Stimulated activated naive B cell treated with anti-CD40 and anti-IgM and Interleukin-4, amounts not matched to agents 10 μg/mL and 1 μg/mL and 100 μg/mL, for 72 hours (primary cell): Measurements from ENCODE around the gene ZCCHC14.

Experiments
- ATAC-seq, 2 donors: fragments of 150-1000 bp; cut with Tn5 transposase; replicated peaks; 2 replicates each; pipeline ENCODE4 v1.10.0; 2021; ENCODE audit warnings: moderate library complexity in 1 of 2
- DNase-seq: peaks from one replicate; pipeline ENCODE4 v3.0.0; 2021
- H3K27ac Mint-ChIP-seq: one replicate; pipeline ENCODE4 v1.8.0; 2022; ENCODE audit warnings: mild to moderate bottlenecking, mixed read lengths
- H3K27me3 Mint-ChIP-seq, 2 donors: one replicate each; pipeline ENCODE4 v1.8.0; 2022; ENCODE audit warnings: mixed read lengths in 2 of 2
- H3K36me3 Mint-ChIP-seq, 2 donors: one replicate each; pipeline ENCODE4 v1.8.0; 2022; ENCODE audit warnings: mixed read lengths in 2 of 2, mild to moderate bottlenecking in 1 of 2
- H3K4me1 Mint-ChIP-seq, 2 donors: one replicate each; pipeline ENCODE4 v1.8.0; 2022; ENCODE audit warnings: mixed read lengths in 2 of 2, mild to moderate bottlenecking in 1 of 2
- H3K4me3 Mint-ChIP-seq, 2 donors: one replicate each; pipeline ENCODE4 v1.8.0; 2022; ENCODE audit warnings: mild to moderate bottlenecking in 2 of 2, mixed read lengths in 2 of 2, moderate library complexity in 1 of 2
- H3K9me3 Mint-ChIP-seq, 2 donors: one replicate each; pipeline ENCODE4 v1.8.0; 2022; ENCODE audit warnings: mixed read lengths in 2 of 2, mild to moderate bottlenecking in 1 of 2

Gene ZCCHC14

DNA sequence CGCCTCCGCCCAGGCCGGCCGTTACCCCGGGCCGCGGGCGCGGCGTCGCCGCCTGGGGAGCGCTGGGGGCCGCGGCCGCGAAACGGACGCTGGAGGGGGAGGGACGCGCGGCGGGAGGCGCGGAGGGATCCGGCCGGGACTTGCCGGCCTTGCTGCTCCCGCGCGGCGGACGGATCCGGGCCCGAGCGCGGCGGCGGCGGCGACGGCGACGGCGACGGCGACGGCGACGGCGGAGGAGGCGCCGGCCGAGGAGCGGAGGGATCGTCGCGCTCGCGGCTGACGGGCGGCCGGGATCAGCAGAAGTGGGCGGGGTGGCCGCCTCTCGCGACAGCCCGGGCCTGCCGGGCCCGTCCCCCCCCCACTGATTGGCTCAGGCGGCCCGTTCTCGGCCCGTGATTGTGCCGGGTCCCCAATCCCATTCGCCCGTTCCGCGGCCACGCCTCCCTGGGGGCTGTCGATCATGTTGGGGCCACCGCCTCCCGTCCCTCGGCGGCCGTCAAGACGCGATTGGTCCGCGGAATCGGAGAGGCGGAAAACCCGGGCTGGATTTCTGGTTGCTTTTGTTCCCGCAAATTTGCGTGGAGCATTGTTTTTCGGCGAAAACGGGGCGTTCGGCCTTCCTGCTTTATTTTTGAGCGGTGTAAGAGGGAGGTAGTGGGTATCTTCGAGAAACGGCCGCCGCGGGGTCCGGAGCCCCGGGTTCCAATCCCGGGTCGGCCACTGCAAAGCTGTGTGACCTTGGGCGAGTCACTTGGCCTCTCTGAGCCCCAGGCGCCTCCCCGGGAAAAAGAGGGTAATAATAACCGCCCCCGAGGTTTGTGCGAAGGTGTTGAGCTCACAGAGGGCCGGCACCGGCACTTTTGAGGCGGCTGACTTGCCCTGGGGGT, at the start of gene ZCCHC14:
Gene ZCCHC14, minus strand, starts transcription at position 304 of the 887 bp plus-strand sequence. CDS start 786 bp downstream, outside the sequence.
- H3K27me3 Mint-ChIP-seq: peaks cover 50 to 61% of the 10 kb centered on the region in 2 donors
- no peaks in the 10 kb centered on the region for H3K9me3 Mint-ChIP-seq
- peaks cover 5 to 6% of the 10 kb centered on the region in 2 donors for H3K36me3 Mint-ChIP-seq
- DNase-seq (peak; percentile 92), ATAC-seq (peak; percentile 88 to 92)
- H3K4me3 Mint-ChIP-seq: peak within 1 kb of the TSS; percentile 83 to 84
- peak within 1 kb of the TSS; percentile 84 for H3K27ac Mint-ChIP-seq
- H3K4me1 Mint-ChIP-seq: peaks cover 36 to 60% of the 10 kb centered on the region in 2 donors

- peaks cover 0 to 3% of the 10 kb centered on the region in 2 donors for H3K4me1 Mint-ChIP-seq
- ATAC-seq (no peak), DNase-seq (no peak)
- no peak overlapping the region for H3K27ac Mint-ChIP-seq
- peaks cover 0 to 9% of the 10 kb centered on the region in 2 donors for H3K36me3 Mint-ChIP-seq
- H3K4me3 Mint-ChIP-seq: no peak overlapping the region
- H3K27me3 Mint-ChIP-seq: peaks cover 38 to 60% of the 10 kb centered on the region in 2 donors
- H3K9me3 Mint-ChIP-seq: peaks cover 3 to 11% of the 10 kb centered on the region in 2 donors
Observed at GRCh38 chr16:87541872-87542234, 49.0 kb upstream of the ZCCHC14 start.

DNA sequence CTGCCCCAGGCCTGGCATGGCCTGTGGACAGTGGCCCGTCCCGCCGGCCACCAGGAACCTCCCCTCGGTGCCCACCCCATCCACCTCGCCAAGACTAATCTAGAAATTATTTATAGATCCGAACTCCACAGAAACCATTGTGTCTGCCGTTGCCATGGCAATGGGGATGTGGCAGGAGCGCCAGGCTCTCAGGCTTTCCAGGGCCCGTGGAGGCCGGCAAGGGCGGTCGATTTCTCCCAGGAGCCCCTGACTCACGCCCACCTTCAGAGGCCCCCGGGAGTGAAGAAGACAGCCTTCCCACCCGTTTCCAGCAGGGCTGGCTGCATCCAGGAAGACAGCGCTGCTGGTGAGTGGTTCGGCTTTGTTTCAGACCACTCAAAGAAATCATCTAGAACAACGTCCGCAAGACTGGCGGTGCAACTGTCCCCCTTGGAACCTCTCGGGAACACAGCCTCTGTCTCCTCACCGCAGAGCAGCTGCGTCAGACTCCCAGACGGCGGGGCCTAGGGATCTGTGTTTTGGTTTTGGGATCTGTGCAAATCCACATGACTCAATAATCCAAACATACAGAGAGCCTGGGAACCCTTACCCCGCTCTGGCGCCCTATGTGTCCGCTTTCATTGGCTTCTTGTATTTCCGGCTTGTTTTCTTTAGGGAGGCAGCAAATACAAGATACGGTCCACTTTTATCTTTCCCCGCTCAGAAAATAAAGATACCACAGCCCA, 48.5 kb upstream of the ZCCHC14 start:
- ATAC-seq (no peak), DNase-seq (no peak)
- peaks cover 0 to 3% of the 10 kb centered on the region in 2 donors for H3K4me1 Mint-ChIP-seq
- no peak overlapping the region for H3K27ac Mint-ChIP-seq
- H3K4me3 Mint-ChIP-seq: no peak overlapping the region
- H3K9me3 Mint-ChIP-seq: peaks cover 5 to 12% of the 10 kb centered on the region in 2 donors
- peaks cover 38 to 59% of the 10 kb centered on the region in 2 donors for H3K27me3 Mint-ChIP-seq
- H3K36me3 Mint-ChIP-seq: peaks cover 0 to 6% of the 10 kb centered on the region in 2 donors

DNA sequence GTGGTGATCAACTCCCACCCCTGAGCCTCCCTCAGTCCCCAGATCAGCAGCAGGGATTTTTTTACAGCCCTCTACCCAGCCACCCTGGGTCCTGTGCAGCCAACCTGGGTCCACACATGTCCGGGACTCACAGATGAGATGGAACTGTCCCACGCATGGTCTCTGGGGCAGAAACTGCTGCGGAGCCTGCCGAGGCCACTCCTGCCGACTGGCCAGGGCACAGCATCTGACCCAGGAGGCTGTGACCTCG, 48.0 kb upstream of the ZCCHC14 start:
- H3K9me3 Mint-ChIP-seq: peaks cover 5 to 12% of the 10 kb centered on the region in 2 donors
- H3K4me1 Mint-ChIP-seq: peaks cover 0 to 5% of the 10 kb centered on the region in 2 donors
- H3K27ac Mint-ChIP-seq: no peak overlapping the region
- peaks cover 38 to 59% of the 10 kb centered on the region in 2 donors for H3K27me3 Mint-ChIP-seq
- DNase-seq (no peak), ATAC-seq (no peak)
- no peak overlapping the region for H3K4me3 Mint-ChIP-seq
- H3K36me3 Mint-ChIP-seq: peaks cover 0 to 4% of the 10 kb centered on the region in 2 donors

- H3K36me3 Mint-ChIP-seq: peaks cover 0 to 4% of the 10 kb centered on the region in 2 donors
- H3K4me3 Mint-ChIP-seq: no peak overlapping the region
Observed at GRCh38 chr16:87540072-87540896, 47.5 kb upstream of the ZCCHC14 start.

GRCh38 chr16:87539113-87539512, 46.3 kb upstream of the ZCCHC14 start:
- H3K36me3 Mint-ChIP-seq: peaks cover 0 to 4% of the 10 kb centered on the region in 2 donors

More at GRCh38 chr16:87540072-87540896, 47.5 kb upstream of the ZCCHC14 start:
- ATAC-seq (no peak), DNase-seq (no peak)
- peaks cover 5 to 10% of the 10 kb centered on the region in 2 donors for H3K9me3 Mint-ChIP-seq
- peaks cover 40 to 58% of the 10 kb centered on the region in 2 donors for H3K27me3 Mint-ChIP-seq
- H3K27ac Mint-ChIP-seq: peak overlapping the region; percentile 37
- peaks cover 0 to 5% of the 10 kb centered on the region in 2 donors for H3K4me1 Mint-ChIP-seq

DNA sequence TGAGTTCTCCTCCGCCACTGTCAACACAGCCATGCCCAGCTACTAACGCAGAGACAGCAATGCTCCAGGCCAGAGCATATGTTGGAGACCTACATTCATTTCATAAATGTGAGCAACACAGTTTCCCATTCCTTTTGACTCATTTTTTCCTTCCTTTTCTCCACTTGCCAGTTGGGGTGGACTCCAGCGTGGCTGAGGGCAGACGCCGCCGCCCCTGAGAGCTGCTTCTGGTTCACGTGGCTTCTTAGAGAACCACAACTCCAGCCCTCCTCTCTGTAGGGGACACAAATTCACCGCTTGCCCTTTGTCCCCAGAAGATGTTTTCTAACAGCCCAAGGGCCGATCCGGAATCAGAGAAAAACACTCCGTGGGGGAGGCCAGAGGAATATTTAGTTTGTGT, 45.8 kb upstream of the ZCCHC14 start:
- ATAC-seq (no peak), DNase-seq (no peak)
- H3K27ac Mint-ChIP-seq: no peak overlapping the region
- peaks cover 41 to 59% of the 10 kb centered on the region in 2 donors for H3K27me3 Mint-ChIP-seq
- H3K4me3 Mint-ChIP-seq: no peak overlapping the region
- peaks cover 0 to 4% of the 10 kb centered on the region in 2 donors for H3K36me3 Mint-ChIP-seq
- H3K4me1 Mint-ChIP-seq: peaks cover 0 to 4% of the 10 kb centered on the region in 2 donors
- H3K9me3 Mint-ChIP-seq: peaks cover 5 to 11% of the 10 kb centered on the region in 2 donors

More at GRCh38 chr16:87539113-87539512, 46.3 kb upstream of the ZCCHC14 start:
- Mint-ChIP-seq H3K4me1 (peaks cover 0 to 5% of the 10 kb centered on the region in 2 donors), H3K27ac (no peak overlapping the region), H3K9me3 (peaks cover 5 to 11% of the 10 kb centered on the region in 2 donors), H3K27me3 (peaks cover 39 to 60% of the 10 kb centered on the region in 2 donors), H3K4me3 (no peak overlapping the region)
- no peak for ATAC-seq
- no peak for DNase-seq

- peaks cover 43 to 59% of the 10 kb centered on the region in 2 donors for H3K27me3 Mint-ChIP-seq
- H3K27ac Mint-ChIP-seq: no peak overlapping the region
- DNase-seq: no peak
- H3K9me3 Mint-ChIP-seq: peaks cover 5 to 12% of the 10 kb centered on the region in 2 donors
- H3K4me3 Mint-ChIP-seq: no peak overlapping the region
- H3K4me1 Mint-ChIP-seq: peaks cover 0 to 4% of the 10 kb centered on the region in 2 donors
- ATAC-seq: no peak
- H3K36me3 Mint-ChIP-seq: peaks cover 0 to 4% of the 10 kb centered on the region in 2 donors
Observed at GRCh38 chr16:87538160-87538559, 45.3 kb upstream of the ZCCHC14 start.

GRCh38 chr16:87536795-87537142, 43.9 kb upstream of the ZCCHC14 start:
- no peak for DNase-seq
- Mint-ChIP-seq H3K27ac (no peak overlapping the region), H3K9me3 (peaks cover 13 to 16% of the 10 kb centered on the region in 2 donors), H3K4me1 (peaks cover 0 to 4% of the 10 kb centered on the region in 2 donors), H3K27me3 (peaks cover 55 to 69% of the 10 kb centered on the region in 2 donors), H3K4me3 (no peak overlapping the region), H3K36me3 (peaks cover 0 to 4% of the 10 kb centered on the region in 2 donors)
- ATAC-seq: no peak

DNA sequence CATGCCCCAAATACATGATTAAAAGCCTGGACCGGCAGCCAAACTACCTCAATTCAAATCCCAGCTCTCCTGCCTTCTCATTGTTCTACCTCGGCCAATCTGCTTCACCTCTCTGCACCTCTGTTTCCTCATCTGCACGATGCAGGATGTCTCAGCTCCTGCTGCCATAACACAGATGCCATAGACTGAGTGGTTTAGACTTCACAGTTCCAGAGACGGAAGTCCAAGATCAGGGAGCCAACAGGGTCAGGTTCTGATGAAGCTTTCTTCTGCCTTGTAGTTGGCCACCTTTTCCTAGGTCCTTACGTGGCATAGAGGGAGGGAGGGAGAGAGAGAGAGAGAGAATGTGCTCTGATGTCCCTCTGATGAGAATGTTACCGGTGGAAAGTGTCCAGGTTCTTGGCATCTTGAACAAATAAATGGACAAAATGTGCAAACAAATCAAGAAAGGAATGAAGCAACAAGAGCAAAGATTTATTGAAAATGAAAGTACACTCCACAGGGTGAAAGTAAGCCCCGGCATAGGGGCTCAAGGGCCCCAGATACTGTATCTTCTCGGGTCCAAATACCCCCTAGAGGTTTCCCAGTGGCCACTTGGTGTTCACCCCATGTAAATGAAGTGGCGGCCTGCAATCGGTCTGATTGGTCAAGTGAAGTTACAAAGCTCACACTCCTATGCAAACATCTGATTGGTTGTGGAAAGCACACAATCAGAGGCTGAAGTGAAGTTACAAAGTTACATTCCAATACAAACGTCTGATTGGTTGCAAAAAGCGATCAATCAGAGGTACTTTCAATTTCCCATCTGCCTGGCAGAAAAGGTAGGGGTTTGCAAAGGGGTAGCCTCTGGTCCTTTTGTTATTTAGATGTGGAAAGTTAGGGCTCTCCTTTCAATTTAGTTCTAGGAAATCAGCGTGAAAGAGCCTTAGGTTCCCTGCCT, 43.3 kb upstream of the ZCCHC14 start:
- peaks cover 0 to 4% of the 10 kb centered on the region in 2 donors for H3K4me1 Mint-ChIP-seq
- peaks cover 59 to 75% of the 10 kb centered on the region in 2 donors for H3K27me3 Mint-ChIP-seq
- H3K36me3 Mint-ChIP-seq: peaks cover 0 to 4% of the 10 kb centered on the region in 2 donors
- H3K9me3 Mint-ChIP-seq: peaks cover 13 to 17% of the 10 kb centered on the region in 2 donors
- DNase-seq (no peak), ATAC-seq (no peak)
- no peak overlapping the region for H3K4me3 Mint-ChIP-seq
- H3K27ac Mint-ChIP-seq: no peak overlapping the region

- Mint-ChIP-seq H3K36me3 (peaks cover 0 to 4% of the 10 kb centered on the region in 2 donors), H3K27ac (no peak overlapping the region), H3K4me1 (peaks cover 0 to 4% of the 10 kb centered on the region in 2 donors), H3K9me3 (peaks cover 13 to 18% of the 10 kb centered on the region in 2 donors), H3K4me3 (no peak overlapping the region), H3K27me3 (peaks cover 59 to 75% of the 10 kb centered on the region in 2 donors)
- ATAC-seq (no peak), DNase-seq (no peak)
Observed at GRCh38 chr16:87535457-87535854, 42.6 kb upstream of the ZCCHC14 start.

DNA sequence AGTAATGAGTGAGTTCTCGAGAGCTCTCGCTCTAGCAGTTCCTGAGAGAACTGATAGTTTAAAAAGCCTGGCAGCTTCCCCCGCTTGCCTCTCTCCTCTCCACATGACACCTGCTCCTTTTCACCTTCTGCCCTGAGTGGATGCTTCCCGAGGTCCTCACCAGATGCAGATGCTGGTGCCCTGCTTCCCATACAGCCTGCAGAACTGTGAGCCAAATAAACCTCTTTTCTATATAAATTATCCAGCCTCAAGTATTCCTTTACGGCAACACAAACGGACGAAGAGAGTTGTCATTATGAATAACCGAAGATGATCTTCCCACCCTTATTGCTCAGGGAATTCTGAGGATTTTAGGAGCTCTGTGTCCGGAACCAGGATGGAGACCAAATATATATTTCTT, 41.9 kb upstream of the ZCCHC14 start:
- H3K36me3 Mint-ChIP-seq: peaks cover 0 to 4% of the 10 kb centered on the region in 2 donors
- DNase-seq (no peak), ATAC-seq (no peak)
- H3K4me1 Mint-ChIP-seq: peaks cover 0 to 4% of the 10 kb centered on the region in 2 donors
- H3K27me3 Mint-ChIP-seq: peaks cover 57 to 68% of the 10 kb centered on the region in 2 donors
- H3K9me3 Mint-ChIP-seq: peaks cover 13 to 20% of the 10 kb centered on the region in 2 donors
- no peak overlapping the region for H3K4me3 Mint-ChIP-seq
- H3K27ac Mint-ChIP-seq: no peak overlapping the region
